GM23248 (cell line): ENCODE results near the gene SMPD3. TPM values are rescaled to one million over a fixed set of nuclear protein-coding genes. Genes with fewer than 3 reads are reported as not detected.

Experiments used
- DNase-seq: peaks from one replicate; pipeline ENCODE4 v3.0.0-alpha.2; 2015
- H2AFZ ChIP-seq: fragments of 200-600 bp; sonication (generic); 2 replicates; pipeline ENCODE4 v1.6.1; 2016; ENCODE audit warnings: antibody characterized with exemption
- H3F3A ChIP-seq: fragments of 200-600 bp; sonication (generic); 2 replicates; pipeline ENCODE4 v1.6.1; 2016; ENCODE audit warnings: mild to moderate bottlenecking, antibody characterized with exemption, mixed run types; ENCODE audit not compliant: insufficient read depth
- H3K27ac ChIP-seq: fragments of 200-600 bp; sonication (generic); 2 replicates; pipeline ENCODE4 v1.5.1; 2016; ENCODE audit warnings: mild to moderate bottlenecking
- H3K27me3 ChIP-seq: fragments of 200-600 bp; sonication (generic); replicated peaks from 2 replicates; pipeline ENCODE4 v1.6.1; 2016; ENCODE audit warnings: mild to moderate bottlenecking; ENCODE audit not compliant: insufficient read depth
- H3K36me3 ChIP-seq: fragments of 200-600 bp; sonication (generic); 2 replicates; pipeline ENCODE4 v1.6.1; 2016; ENCODE audit warnings: low read depth, mild to moderate bottlenecking
- H3K4me1 ChIP-seq: fragments of 200-600 bp; sonication (generic); 2 replicates; pipeline ENCODE4 v1.6.1; 2016; ENCODE audit warnings: mild to moderate bottlenecking; ENCODE audit not compliant: insufficient read depth
- H3K4me2 ChIP-seq: fragments of 200-600 bp; sonication (generic); one replicate; pipeline ENCODE4 v1.6.1; 2016; ENCODE audit warnings: mild to moderate bottlenecking; ENCODE audit not compliant: unreplicated experiment
- H3K4me3 ChIP-seq: fragments of 200-600 bp; sonication (generic); 2 replicates; pipeline ENCODE4 v1.5.1; 2016; ENCODE audit warnings: mild to moderate bottlenecking
- H3K79me2 ChIP-seq: fragments of 200-600 bp; sonication (generic); 2 replicates; pipeline ENCODE4 v1.6.1; 2016; ENCODE audit warnings: mild to moderate bottlenecking; ENCODE audit not compliant: insufficient read depth
- H3K9ac ChIP-seq: fragments of 200-600 bp; sonication (generic); 2 replicates; pipeline ENCODE4 v1.6.1; 2016; ENCODE audit warnings: mild to moderate bottlenecking
- H3K9me2 ChIP-seq: fragments of 200-600 bp; sonication (generic); 2 replicates; pipeline ENCODE4 v1.6.1; 2016; ENCODE audit warnings: mixed run types, mild to moderate bottlenecking, moderate library complexity; ENCODE audit not compliant: insufficient read depth
- H3K9me3 ChIP-seq: fragments of 200-600 bp; sonication (generic); one replicate; pipeline ENCODE4 v1.6.1; 2017; ENCODE audit warnings: low read depth
- H4K20me1 ChIP-seq: fragments of 200-600 bp; sonication (generic); 2 replicates; pipeline ENCODE4 v1.6.0; 2016; ENCODE audit not compliant: insufficient read depth
- EZH2 ChIP-seq: fragments of 200-600 bp; sonication (generic); IDR thresholded peaks from 2 replicates; pipeline ENCODE4 v1.6.1; 2018; ENCODE audit warnings: antibody characterized with exemption, mild to moderate bottlenecking; ENCODE audit not compliant: insufficient read depth, poor library complexity, severe bottlenecking
- EZH2phosphoT487 ChIP-seq: fragments of 200-600 bp; sonication (generic); IDR thresholded peaks from 2 replicates; pipeline ENCODE4 v1.6.1; 2018; ENCODE audit warnings: antibody characterized with exemption, moderate library complexity, mild to moderate bottlenecking, low read depth; ENCODE audit not compliant: insufficient read depth
- WGBS, 2 experiments: methylation state at CpG; one replicate each; pipeline ENCODE4 v1.1.6; 2015 to 2017; ENCODE audit warnings: low lambda C conversion rate in 2 of 2, low coverage in 1 of 2; ENCODE audit errors: missing lambda C conversion rate in 2 of 2; 5-methylcytosine and 5-hydroxymethylcytosine counted together
- in situ Hi-C: fragments of 300-500 bp; cut with MboI; formaldehyde crosslinking; loops from 2 replicates; pipeline ENCODE4 v1.15.0; 2020
- polyA plus RNA-seq: library from polyadenylated mRNA; unstranded; fragments of >200 nt; fragmentation: Nextera tagmentation; extraction: Ambion mirVana; gene quantifications from 2 replicates; pipeline ENCODE4 v1.2.1, GENCODE V29; 2016
- total RNA-seq: library from RNA; depleted of rRNA; stranded (reverse); fragments of >200 nt; shearing (Covaris generic); gene quantifications from 2 replicates; pipeline ENCODE4 v1.2.3, GENCODE V29; 2014

SMPD3 gene
- total and polyA plus RNA-seq, 2 experiments from 2014 or later, result 0.24 to 0.32 TPM

DNA sequence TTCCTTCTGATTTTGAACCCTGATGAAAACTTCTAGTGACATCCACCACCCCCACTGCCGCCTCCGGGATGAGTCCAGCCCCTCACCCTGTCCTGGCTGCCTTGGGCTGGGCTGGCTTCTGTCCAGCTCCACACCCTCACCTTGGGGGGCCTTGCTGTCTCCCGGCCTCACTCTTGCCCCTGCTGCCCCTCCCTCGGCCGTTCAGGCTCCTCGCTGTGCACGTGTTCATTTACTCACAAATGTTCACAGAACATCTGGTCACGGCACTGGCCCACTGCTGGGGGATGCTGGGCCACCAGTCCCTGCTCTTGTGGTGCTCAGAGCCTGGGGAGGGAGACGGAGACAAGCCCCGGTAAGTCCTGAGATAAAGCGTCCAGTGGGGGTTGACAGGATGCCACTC lies 96.8 kb downstream of the SMPD3 start:
- Histone ChIP-seq H3K9ac (no peak overlapping the region), H3K79me2 (no peaks in the 10 kb centered on the region), H3K9me3 (no peaks in the 10 kb centered on the region), H3K9me2 (no peaks in the 10 kb centered on the region), H3K27ac (no peak overlapping the region), H2AFZ (no peak overlapping the region), H3K4me3 (no peak overlapping the region), H3K36me3 (peaks cover 3% of the 10 kb centered on the region; the same call in 1 of the 2 replicates), H3K4me2 (no peak overlapping the region), H3F3A (no peaks in the 10 kb centered on the region), H4K20me1 (no peaks in the 10 kb centered on the region), H3K4me1 (no peaks in the 10 kb centered on the region), H3K27me3 (no peaks in the 10 kb centered on the region)
- WGBS, 2 experiments, result 85 to 88% methylated on average over 8 to 11 of the region's 11 CpGs
- DNase-seq, result no peak
- TF ChIP-seq EZH2phosphoT487, result no peak
- no peak for TF ChIP-seq EZH2
- in situ Hi-C loops, result no loop called here

DNA sequence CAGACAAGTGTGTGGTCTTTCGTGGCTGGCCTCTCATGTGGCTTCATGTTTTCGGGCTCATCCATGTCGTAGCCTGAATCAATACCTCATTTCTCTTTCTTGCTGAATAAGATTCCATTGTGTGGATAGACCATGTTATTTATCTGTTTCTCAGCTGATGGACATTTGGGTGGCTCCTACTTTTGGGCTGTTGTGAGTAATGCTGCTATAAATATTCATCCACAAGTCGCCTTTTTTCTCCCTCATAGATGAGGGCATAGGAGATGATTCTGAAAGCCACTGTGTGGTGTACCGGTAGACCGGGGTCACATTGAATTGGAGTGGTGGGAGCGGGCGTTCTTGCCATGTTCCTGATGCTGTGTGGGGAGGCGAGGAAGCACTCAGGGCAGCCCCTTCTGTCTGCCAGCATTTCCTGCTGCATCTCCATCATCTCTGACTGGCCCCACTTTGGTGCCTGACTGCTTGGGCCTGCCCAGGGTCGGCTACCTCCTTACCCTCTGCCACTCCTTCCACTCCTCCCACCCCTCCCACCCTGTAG lies 97.4 kb downstream of the SMPD3 start:
- H4K20me1 ChIP-seq, result no peaks in the 10 kb centered on the region
- peaks cover 3% of the 10 kb centered on the region; the same call in 1 of the 2 replicates for H3K36me3 ChIP-seq
- no peaks in the 10 kb centered on the region for H3F3A ChIP-seq
- no peak overlapping the region for H3K4me2 ChIP-seq
- no peaks in the 10 kb centered on the region for H3K27me3 ChIP-seq
- no peak overlapping the region for H3K27ac ChIP-seq
- WGBS, 2 experiments, result 97% methylated on average over 9 to 10 of the region's 10 CpGs
- no peaks in the 10 kb centered on the region for H3K9me2 ChIP-seq
- no peak overlapping the region for H3K9ac ChIP-seq
- H3K79me2 ChIP-seq, result no peaks in the 10 kb centered on the region
- H3K4me1 ChIP-seq, result no peaks in the 10 kb centered on the region
- H2AFZ ChIP-seq, result no peak overlapping the region
- in situ Hi-C loops, result no loop called here
- DNase-seq, result no peak
- H3K4me3 ChIP-seq, result no peak overlapping the region
- TF ChIP-seq EZH2, result no peak
- TF ChIP-seq EZH2phosphoT487, result no peak
- H3K9me3 ChIP-seq, result no peaks in the 10 kb centered on the region

DNA sequence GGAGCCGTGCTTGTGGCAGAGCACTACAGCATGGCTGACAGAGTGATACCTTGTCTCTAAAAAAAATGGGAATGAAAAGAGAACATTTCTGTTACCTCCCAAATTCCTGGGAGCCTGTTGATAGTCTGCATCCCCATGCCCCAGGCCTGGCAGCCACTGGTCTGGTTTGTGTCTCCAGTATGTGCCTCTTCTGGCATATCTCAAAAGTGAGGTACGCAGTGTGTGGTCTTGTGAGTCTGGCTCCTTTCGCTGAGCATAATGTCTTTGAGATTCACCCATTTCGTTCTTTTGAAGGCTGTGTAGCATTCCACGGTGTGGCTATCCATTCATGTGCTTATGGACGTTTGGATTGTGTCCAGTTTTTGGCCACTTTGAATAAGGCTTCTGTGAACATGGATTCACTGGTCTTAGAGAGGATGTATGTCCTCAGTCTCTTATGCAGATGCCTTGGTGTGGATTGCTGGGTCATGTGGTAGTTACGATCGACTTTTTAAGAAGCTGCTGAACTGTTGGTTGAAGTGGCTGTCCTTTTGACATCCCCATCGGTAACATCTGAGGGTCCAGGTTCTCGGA lies 98.4 kb downstream of the SMPD3 start:
- no peak overlapping the region for H3K27ac ChIP-seq
- H3K4me2 ChIP-seq, result no peak overlapping the region
- 91 to 93% methylated on average over 10 of the region's 10 CpGs for WGBS, 2 experiments
- in situ Hi-C loops, result no loop called here
- no peaks in the 10 kb centered on the region for H4K20me1 ChIP-seq
- H3F3A ChIP-seq, result no peaks in the 10 kb centered on the region
- no peak overlapping the region for H2AFZ ChIP-seq
- no peak for DNase-seq
- no peaks in the 10 kb centered on the region for H3K9me3 ChIP-seq
- no peaks in the 10 kb centered on the region for H3K9me2 ChIP-seq
- no peak overlapping the region for H3K9ac ChIP-seq
- H3K27me3 ChIP-seq, result no peaks in the 10 kb centered on the region
- no peak for TF ChIP-seq EZH2
- TF ChIP-seq EZH2phosphoT487, result no peak
- H3K4me1 ChIP-seq, result no peaks in the 10 kb centered on the region
- peaks cover 3% of the 10 kb centered on the region; the same call in 1 of the 2 replicates for H3K36me3 ChIP-seq
- H3K4me3 ChIP-seq, result no peak overlapping the region
- no peaks in the 10 kb centered on the region for H3K79me2 ChIP-seq

DNA sequence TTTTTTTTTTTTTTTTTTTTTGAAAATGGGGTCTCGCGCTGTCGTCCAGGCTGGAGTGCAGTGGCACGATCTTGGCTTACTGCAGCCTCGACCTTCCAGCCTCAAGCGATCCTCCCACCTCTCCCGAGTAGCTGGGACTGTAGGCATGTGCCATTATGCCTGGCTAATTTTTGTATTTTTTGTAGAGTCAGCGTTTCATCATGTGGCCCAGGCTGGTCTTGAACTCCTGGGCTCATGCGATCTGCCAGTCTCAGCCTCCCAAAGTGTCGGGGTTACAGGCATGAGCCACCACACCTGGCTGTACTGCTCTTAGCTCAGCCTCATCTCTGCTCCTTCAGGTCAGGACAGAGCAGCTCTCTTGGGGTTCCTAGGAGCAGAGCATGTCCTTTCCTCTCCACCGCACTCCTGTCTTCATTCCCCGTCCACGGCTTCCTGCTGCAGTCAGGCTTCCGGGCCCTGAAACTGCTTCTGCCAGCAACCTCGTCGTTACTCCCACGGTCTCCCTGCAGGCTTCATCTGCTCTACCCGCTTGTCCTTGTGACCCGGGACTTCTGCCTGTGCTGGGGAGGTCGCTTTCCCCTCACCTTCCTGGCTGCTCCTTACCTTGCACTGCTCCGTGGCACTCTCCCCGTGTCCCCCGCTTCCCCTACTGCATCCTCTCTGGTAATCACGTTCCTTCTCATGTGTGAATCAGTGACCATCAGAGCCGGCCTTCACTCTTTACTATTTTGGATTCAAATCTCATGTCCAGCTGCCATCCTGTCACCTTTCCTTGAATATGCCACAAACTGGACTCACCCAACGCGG lies 99.5 kb downstream of the SMPD3 start:
- no peaks in the 10 kb centered on the region for H4K20me1 ChIP-seq
- no peak for DNase-seq
- no peak overlapping the region for H3K27ac ChIP-seq
- no peaks in the 10 kb centered on the region for H3K79me2 ChIP-seq
- no peaks in the 10 kb centered on the region for H3K9me3 ChIP-seq
- no peak overlapping the region for H2AFZ ChIP-seq
- H3K4me1 ChIP-seq, result no peaks in the 10 kb centered on the region
- no peaks in the 10 kb centered on the region for H3K27me3 ChIP-seq
- H3K36me3 ChIP-seq, result peaks cover 3% of the 10 kb centered on the region; the same call in 1 of the 2 replicates
- no peak overlapping the region for H3K4me3 ChIP-seq
- H3F3A ChIP-seq, result no peaks in the 10 kb centered on the region
- TF ChIP-seq EZH2, result no peak
- TF ChIP-seq EZH2phosphoT487, result no peak
- H3K9ac ChIP-seq, result no peak overlapping the region
- 92 to 93% methylated on average over 25 to 27 of the region's 27 CpGs for WGBS, 2 experiments
- in situ Hi-C loops, result no loop called here
- no peak overlapping the region for H3K4me2 ChIP-seq
- H3K9me2 ChIP-seq, result no peaks in the 10 kb centered on the region
